Activated naive CD4-positive, alpha-beta T cell treated with anti-CD3 and anti-CD28 coated beads, Interleukin-2, amount 50 U/mL, for 16 hours (primary cell): ENCODE data around the gene BTBD6.

Experiments
- DNase-seq: peaks from one replicate; pipeline ENCODE4 v3.0.0-alpha.2; 2020

Gene BTBD6

DNA sequence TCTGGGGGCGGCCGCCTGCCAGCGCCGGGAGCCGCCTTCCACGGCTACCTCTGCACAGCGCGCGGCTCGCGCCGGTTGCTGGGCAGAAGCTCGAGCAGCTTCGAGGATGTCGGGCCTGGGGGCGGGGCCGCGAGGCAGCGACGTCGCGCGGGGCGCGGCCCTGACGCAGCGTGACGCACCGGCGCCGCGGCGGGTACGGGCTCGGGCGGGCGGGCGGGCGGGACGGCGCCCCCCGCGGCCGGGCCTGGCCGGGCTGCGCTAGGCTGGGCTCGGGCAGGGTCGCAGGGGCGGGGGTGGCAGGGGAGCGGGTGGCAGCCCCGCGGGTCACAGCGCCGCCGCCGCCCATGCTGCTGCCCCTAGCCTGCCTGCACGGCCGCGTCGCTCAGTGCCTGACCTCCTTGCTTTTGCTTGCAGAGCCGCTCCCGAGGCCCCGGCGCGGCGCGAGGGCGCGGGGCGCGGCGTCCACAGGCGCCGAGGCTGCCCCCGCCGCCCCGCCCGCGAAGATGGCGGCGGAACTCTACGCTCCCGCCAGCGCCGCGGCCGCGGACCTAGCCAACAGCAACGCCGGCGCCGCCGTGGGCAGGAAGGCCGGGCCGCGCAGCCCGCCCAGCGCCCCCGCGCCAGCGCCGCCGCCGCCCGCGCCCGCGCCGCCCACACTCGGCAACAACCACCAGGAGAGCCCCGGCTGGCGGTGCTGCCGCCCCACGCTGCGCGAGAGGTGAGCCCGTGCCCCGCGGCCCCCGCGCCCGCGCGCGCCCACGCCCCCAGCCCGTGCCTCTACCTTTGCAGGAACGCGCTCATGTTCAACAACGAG lies at the start of gene BTBD6:
Gene BTBD6, plus strand, starts transcription at position 166 of the 814 bp plus-strand sequence. Its CDS starts 179 bp downstream, at position 345.
- DNase-seq: peak; percentile 91

DNA sequence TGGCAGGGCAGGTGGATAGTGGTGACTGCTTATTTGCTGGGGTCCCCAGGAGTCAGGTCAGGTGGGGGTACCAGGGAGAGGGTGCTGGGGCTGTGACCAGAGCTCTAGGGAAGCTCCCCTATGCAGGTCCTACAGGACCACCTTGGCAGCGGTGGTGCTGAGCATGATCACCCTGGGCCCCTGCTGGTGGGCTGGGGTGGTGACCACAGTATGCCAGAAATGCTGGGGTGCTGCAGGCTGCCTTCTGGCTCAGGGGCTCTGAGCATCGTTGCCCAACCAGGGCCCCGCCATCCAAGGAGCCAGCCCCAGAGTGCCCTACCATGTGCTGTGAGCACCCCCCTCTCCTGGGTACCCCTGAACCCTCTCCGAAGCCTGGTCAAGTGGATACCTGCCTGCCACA lies 49.7 kb upstream of the BTBD6 start:
- no peak for DNase-seq

DNA sequence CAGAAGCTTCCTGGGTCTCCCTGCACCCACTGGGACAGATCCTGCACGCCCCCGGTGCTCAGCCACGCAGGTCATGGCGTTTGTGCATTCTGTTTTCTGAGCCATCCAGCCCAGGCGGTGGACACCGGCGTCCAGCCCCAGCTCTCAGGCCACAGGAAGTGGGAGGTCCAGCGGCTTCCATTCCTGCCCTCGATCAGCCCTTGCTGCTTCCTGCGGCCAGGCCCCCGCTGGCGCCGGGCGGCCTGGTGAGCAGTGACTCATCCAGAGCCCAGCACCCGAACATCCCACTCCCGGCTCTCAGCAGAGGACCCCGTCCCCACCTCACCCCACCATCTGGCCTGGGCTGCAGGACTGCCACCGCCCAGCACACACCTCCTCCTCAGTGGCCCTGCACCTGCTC lies 49.2 kb upstream of the BTBD6 start:
- no peak for DNase-seq

DNA sequence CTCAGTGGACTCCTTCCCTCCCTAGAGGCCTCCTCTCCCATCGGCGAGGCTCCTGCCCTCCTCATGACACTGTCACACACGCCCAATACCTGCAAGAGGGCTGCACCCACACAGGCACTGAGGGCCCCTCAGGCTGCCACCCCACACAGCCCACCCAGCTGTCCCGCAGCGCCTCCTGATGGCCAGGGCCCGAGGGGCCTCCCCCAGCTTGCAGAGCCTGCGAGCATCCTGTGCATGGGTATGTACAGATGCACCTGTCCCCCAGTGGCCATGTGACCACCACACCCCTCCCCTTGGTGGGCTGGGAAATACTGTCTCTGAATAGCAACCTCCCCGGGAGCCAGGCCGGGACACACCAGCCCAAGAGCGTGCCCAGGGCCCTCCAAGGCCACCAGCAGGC lies 48.3 kb upstream of the BTBD6 start:
- no peak for DNase-seq

DNA sequence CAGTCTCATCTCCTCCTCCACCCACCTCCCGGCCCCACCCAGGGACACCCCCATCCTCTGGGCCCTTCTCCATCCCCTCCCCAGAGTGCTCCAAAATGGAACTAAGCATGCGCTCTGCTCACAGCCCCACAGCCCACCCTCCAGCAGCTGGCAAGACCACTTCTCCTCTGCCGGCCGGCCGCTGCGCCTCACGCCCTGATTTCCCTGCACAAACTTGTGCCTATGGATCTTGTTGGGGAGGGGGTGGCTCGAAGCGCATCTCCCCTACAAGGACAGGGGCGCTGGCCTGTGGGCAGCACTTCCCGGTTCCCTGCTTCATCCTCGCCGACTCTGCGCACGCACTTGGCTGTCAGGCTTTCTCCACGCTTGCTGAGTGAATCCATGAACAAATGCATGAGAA lies 47.7 kb upstream of the BTBD6 start:
- no peak for DNase-seq

DNA sequence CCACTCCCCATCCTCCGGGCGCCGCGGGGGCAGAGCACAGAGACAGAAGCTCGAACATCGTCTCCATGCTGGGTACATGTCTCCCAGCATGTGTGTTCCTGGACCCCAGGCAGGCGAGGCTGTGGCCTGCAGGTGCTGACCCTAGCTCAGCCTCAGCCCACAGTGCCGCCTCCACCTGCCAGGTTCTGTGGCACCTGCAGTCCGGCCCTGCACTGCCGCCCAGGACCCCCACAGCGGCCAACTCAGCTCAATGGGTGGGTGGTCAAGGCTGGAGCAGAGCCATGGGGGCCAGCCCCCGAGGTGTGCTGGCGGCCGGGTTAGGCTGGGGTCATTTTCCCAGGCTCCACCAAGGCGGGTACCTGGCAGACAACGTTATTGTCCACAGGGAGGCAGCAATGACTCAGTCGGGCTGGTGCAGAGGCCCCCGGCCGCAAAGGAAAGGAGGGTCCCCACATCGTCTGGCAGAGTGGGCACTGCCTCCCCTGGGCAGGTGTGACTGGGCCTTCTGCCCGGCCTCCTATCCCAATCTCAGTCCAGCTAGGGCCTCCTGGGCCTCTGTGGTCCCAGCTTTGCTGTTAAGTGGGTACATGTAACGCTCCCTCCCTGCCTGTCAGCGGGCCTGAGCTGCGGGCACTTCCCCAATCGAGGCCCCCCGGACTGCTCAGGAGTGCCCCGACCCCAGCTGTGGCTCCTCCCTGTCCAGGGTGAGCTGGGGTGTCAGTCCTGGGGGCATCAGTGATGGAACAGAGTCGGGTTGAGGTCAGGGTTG lies 47.0 kb upstream of the BTBD6 start:
- no peak for DNase-seq

DNA sequence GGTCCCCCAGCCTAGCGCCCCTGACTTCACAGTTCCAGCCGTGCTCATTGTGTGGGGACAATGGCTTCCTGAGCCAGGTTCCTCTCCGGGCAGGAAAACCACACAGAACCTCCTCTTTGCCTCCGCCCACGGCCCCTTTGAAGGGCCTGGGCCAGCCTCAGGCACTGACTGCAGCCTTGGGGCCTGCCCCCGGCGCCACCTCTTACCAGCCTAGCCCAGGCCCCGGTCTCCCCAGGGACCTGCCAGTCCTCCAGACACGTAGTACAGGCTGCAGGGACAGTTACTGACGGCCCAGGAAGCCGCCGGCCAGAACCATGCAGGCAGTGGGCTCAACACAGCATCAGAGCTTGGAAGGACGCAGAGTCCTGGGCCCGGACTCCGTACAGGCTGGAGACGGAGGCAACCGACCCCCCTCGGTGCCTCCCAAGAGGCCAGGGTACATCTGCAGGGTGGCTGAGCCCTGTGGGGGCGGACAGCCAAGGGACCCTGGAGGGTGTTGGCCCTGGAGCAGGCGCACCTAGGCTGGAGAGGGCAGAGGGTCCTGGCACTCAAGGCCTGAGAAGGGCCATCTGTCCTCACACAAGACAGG lies 46.3 kb upstream of the BTBD6 start:
- no peak for DNase-seq

DNA sequence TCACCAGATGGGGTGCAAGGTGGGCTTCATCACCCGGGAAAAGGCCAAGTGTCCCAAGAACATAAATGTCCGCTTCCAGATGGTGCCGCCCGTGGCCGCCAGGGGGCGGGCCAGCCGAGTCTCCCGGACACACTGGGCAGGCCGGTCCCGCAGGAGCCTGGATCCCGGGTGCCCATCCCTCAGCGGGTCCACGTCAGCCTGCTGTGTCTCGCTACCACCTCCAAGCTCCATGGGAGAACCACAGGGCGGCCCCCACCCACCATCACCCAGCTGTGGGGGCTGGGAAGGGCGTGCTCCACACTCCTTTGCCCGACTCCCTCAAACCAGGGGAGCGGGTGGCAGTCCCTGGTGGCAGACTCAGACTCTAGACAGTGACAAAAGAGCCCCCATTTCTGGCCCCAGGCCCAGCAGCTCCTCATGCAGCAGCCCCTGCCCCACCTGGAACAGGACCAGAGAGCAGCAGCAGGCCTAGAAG lies 45.2 kb upstream of the BTBD6 start:
- peak; percentile 61 for DNase-seq

DNA sequence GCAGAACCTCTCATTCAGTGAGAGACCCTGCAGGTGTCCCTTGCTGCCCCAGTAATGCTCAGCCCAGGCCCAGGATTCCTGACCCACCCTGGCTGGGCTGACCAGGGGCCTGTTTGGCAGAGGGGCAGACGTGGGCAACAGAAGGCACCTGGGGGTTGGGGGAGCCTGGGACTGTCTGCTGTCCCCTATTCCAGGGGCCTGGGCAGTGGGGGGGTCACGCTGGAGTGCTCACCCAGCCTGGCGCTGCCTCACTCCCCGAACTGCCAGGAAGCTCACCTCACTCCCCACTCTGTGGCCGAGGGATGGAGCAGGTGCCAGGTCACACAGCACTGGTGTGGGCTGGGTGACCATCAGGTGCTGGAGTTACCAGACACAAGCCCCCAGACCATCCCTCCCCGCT lies 44.6 kb upstream of the BTBD6 start:
- DNase-seq: no peak

DNA sequence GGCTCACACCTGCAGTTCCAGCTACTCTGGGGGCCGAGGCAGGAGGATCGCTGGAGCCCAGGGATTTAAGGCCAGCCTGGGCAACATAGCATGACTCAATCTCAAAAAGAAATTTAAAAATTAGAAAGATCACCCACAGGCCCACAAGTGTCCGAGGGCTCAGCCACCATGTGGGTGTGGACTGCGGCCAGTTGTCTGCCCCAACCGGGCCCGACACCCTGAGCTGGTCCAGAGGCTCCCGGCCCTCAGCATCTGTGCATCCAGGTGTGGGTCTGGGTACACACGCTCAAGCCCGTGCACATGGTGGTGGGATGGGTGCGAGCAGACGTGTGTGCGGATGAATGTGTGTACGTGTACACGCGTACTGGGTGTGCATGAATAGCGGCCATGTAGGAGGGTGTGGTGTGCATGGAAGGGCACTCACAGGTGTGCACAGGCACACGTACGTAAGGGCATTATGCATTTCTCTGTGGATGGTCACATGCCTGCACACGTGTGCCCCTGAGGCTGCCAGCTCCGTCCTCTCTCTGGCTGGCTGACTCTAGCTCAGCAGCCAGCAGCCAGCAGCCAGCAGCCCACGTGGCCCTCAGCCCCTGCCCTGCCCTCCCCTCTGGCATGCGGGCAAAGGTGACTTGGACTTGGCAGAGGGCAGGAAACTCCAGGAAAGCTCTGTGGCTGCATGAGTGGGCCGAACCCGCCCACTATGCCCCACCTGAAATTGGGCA lies 44.0 kb upstream of the BTBD6 start:
- no peak for DNase-seq

DNA sequence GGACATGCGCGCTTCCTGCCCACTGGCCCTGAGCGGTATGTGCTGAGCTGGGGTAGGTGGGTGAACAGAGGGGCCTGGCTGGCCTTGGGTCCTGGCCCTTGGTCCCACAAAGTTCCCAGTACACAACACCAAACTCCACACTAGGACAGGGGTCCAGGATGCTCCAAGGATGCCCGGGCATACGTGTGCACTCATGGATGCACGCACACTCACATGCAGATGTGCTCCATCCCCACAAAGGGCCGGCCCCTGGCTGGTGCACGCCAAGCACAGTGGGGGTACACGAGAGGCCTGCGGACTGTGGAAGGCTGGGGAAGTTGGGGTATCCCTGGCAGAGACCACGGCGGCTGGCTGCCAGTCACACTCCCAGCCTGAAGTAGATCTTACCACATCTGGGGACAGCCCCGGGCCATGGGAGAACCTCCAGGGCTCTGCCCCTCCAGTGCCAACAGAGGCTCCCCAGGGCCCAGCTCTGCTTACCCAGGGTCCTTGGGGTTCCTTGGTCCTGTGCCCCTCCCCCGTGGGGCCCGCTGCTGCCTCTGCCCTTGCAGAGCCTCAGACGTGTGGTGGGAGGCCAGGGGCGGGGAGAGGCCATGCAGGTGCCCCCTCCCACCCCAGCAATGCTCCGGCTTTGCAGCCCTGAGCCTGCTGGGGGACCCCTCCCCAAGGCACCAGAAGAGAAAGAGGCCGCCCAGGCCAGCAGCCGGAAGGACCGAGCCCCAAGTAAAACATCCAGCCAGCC lies 43.2 kb upstream of the BTBD6 start:
- DNase-seq: no peak

DNA sequence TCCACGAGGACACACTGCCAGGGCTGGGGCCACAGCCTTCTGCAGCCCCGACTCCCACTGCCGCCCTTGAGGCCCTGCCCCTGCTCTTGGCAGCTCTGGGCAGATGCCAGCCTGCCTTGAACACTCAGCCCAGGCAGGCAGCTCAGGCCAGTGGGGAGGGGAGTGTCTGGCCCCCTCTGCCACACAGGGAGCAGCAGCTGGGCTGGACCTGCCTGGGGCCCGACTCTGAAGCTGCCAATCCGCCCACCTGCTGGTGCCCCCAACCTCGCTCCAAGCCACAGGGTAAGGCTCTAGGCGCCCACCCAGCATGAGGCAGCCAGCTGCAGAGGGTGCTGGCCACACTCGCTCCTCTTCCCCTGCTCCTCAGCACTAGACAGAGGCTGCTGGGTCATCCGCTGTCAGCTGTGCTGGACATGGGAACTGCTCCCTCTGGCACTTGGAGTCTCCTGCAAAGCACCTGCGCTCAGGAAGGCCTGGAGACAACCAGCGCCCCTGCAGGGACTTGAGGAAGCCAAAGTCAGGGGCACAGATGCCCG lies 42.6 kb upstream of the BTBD6 start:
- no peak for DNase-seq

DNA sequence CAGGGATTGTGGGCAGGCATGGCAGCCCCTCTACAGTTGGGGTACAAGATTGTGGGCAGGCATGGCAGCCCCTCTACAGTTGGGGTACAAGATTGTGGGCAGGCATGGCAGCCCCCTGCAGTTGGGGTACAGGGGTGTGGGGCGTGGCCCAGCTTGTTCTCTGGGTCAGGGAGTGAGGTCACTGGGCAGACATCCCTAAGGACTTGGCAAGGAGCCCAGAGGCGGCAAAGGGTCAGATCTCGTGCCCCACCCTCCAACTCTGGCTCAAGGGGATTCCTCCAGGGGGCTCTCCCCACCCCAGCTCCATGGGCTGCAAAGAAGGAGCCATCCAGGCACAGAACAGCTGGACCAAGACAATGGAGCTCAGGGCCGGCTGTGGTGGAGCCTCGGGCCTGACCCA lies 41.5 kb upstream of the BTBD6 start:
- no peak for DNase-seq

DNA sequence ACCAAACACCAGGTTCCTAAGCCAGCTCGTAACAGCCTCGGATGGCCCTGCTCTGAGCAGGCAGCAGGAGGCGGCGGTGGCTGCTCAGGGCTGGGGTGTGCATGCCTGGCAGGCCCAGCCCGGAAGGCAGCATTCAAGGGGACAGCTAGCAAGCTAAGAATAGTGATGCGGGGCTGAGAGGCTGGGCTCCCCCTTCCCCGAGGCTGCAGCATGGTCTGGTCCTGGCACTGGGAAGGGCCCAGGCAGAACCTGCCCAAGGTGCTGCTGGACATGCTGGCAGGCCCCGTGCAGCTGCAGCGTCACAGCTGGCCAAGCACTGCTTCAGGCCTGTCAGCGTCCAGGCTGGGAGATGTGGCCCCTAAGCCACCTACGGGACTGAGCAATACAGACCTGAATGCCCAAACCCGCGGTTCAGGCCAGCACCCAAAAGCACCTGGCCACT lies 40.9 kb upstream of the BTBD6 start:
- no peak for DNase-seq

DNA sequence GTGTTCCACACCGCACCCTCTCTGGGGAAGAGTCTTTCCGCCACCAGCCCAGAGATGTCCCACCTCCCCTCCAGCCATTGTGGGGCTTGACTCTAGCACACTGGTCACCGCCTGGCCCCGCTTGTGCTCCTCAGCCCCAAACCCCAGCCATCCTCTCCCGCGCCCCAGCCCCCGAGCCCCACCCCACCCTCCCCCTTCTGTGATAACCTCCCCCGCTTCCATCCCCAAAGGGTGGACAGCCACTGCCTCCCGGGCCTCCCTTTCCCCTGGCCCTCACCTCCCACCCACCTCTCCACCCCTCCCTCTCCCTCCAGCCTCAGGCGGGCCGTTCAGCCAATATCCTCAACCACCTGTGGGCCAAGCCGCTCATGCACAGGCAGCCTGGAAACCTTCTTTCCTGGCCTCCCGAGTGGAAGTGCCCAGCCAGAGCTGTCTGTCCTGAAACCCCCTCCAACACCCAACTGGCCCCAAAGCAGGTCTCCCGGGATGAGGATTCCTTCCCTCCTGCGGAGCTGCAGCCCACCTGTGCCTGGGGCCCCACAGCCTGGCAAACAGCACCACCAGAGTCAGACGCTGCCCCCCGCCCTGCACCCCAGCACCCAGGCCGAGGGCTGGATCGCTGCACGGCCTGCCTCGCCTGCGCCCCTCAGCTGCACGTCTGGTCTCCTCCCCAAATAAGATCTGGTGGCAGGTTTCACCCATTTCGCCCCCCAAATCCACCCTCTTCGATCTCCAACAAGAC lies 40.2 kb upstream of the BTBD6 start:
- no peak for DNase-seq

DNA sequence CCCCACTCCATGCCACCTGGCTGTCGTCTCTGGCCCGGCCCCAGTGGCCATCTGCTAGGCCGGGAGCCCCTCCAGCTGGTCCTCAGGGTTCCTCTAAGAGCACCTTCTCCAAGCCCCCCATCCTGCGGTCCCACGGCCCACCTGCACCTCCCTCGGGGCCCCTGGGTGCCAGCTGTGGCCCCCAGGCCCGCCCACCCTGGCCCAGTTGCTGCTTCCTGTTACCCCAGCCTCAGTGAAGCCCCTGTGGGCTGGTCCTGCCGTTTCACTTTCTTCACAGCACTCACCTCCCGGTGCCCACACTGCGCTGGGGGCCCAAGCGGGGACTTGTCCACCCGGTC lies 39.6 kb upstream of the BTBD6 start:
- no peak for DNase-seq

DNA sequence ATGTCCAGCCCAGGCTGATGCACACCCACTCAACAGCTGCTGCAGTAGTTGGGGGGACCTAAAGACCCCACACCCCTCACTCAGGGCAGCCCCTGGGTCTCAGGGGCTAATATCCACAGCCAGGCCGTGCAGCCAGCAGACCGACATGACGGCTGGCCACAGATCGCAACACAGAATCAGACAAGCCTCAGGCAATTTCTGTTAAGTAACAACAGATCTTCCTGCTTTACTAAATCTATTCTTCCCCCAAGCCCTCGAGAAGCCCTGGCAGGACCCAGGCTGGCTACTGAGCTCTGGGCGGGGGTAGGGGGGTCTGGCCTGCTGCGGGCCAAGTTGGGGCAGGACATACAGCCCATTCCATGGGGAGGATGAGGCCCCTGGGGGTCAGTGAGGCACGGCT lies 39.2 kb upstream of the BTBD6 start:
- no peak for DNase-seq

DNA sequence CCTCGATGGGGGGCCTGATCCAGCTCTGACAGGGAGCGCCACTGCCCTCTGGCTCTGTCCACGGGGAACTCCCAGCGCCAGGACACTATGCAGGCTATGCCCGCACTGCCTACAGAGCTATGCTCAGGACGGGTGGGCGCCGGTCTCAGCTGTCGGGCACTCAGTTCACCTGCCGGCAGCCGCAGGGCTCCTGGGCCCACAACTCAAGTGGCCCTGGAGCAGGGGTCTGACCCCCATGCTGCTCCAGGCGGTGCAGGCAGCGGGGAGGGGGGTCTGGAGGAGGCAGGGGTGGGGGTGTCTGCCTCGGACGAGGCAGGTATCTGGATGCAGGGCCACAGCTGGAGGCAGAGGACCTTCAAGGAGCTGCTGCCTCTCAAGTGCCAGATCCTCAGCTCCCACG lies 38.7 kb upstream of the BTBD6 start:
- no peak for DNase-seq

DNA sequence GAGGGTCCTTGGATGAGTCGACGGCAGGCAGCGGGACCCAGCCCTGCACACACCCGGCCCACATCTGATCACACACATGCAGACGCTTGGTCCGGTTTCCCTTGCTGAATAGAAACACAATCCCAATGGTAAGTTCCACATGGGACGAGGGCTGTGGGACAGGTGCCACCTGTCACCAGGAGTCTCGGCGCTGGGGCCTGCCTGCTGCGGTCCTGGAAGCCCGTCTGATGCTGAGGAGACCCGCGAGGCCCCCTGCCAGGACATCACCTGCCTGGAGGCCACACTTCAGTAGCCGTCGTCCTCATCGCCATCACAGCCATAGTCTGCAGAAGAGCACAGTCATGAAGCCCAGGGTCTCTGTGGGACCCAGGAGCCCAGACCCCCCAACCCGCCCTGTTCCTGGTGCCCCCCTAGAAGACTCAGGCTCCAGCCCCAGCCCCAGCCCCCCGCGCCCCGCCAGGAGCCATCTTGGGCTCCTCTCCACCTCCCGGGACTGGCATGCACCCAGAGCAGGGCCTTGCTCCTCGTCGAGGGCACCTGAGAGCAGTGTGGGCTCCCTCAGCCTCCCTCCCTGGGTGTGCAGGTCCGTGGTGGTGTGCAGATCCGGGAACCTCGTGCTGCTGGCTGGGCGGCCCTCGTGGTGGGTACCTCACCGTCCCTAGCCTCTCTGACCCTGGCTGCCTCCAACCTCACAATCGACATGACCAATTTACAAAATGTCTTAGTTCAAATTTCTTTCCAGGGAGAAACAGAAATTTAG lies 37.9 kb upstream of the BTBD6 start:
- DNase-seq: no peak

DNA sequence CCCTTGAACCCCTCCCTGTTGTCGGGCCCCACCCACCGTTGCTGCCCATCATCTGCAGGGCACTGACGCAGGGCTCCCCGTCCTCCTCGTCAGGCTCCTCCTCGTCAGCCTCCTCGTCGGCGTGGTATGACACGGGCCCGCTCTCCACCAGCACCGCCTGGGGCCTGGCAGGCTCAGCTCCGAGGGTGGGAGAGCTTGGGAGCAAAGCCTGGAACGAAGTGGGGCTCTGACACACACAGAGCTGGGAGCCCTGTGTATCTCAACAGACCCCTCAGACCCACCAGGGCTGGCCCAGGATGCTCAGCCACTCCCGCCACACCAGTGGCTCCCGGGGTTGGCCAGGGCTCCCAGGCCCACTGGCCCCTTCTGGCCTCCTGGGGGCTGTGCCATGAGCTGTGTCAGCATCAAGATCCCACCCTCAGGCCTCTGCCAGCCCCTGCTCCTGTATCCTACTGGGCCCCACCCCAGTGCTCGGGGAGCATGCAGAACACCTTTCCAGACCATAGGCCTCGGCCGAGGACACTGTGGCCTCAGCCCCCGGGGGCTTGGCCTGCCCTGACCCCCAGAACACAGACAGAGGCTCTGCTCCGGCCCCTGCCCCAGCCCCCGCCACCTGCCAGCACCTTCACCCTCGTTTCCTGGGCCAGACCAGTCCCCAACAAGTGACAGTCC lies 37.1 kb upstream of the BTBD6 start:
- no peak for DNase-seq
